HCT116 (cell line): ENCODE data around the gene SLC44A3. TPM values are rescaled to one million over a fixed set of nuclear protein-coding genes. Genes with fewer than 3 reads are reported as not detected.

Experiments
- ATAC-seq: fragments of 200-7000 bp; cut with Tn5 transposase; 2 replicates; pipeline ENCODE4 v1.9.1; 2020; ENCODE audit warnings: mild to moderate bottlenecking, moderate library complexity
- BruUV-seq: library from RNA; stranded (reverse); fragments of 400-500 nt; replicated peaks from 2 replicates; lab custom pipeline; 2021; lab: Mats Ljungman, UMichigan
- CTCF ChIA-PET: fragments of 300-600 bp; sonication (Branson Sonifier 250); formaldehyde crosslinking; loops from one replicate; lab custom pipeline; 2021; ENCODE audit warnings: antibody characterized with exemption; lab: Charles Lee
- POLR2A ChIA-PET: fragments of 300-600, 350-600 bp; sonication (Branson Sonifier 250); formaldehyde crosslinking; loops from one replicate; lab custom pipeline; 2021; ENCODE audit warnings: antibody characterized with exemption; lab: Charles Lee
- RAD21 ChIA-PET, 2 experiments: fragments of 300-600 bp; sonication (Branson Sonifier 250); formaldehyde crosslinking; loops; one replicate each; lab custom pipeline; 2023; ENCODE audit warnings: low total read pairs in 2 of 2; ENCODE audit not compliant: uncharacterized antibody in 2 of 2, unreplicated experiment in 2 of 2, low non-redundant PET in 1 of 2; lab: Charles Lee
- DNase-seq: peaks from one replicate; pipeline ENCODE4 v3.0.0-alpha.2; 2010; ENCODE audit warnings: low read depth, low spot score
- H2AFZ ChIP-seq: fragments of 200-600 bp; shearing (Covaris generic), sonication (generic); 2 replicates; pipeline ENCODE4 v1.6.1; 2017; ENCODE audit warnings: low read depth, mixed run types, mixed read lengths, antibody characterized with exemption, low read length; ENCODE audit not compliant: poor library complexity, severe bottlenecking
- H3K27ac ChIP-seq: 2 replicates; pipeline ENCODE4 v1.5.1; 2012; ENCODE audit warnings: low read depth, low read length
- H3K27me3 ChIP-seq: fragments of 200-600 bp; sonication (generic); 2 replicates; pipeline ENCODE4 v1.6.1; 2016; ENCODE audit warnings: mixed run types, low read length, mixed read lengths; ENCODE audit not compliant: insufficient read depth
- H3K36me3 ChIP-seq, 2 experiments: fragments of 200-500 bp in 1 of 2; fragments of 200-600 bp in 1 of 2; sonication (Bioruptor generic) in 1 of 2; sonication (generic) in 1 of 2; 2 replicates each; pipeline versions ENCODE4 v1.5.1 to v1.6.1; 2014 to 2016; ENCODE audit warnings: low read length in 2 of 2, inconsistent platforms in 1 of 2, mixed read lengths in 1 of 2, mixed run types in 1 of 2; ENCODE audit not compliant: insufficient read depth in 2 of 2, control insufficient read depth in 1 of 2
- H3K4me1 ChIP-seq, 2 experiments: fragments of 200-600 bp in 1 of 2; sonication (generic) in 1 of 2; 2 replicates each; pipeline versions ENCODE4 v1.5.1 to v1.6.1; 2012 to 2017; ENCODE audit warnings: low read length in 2 of 2, inconsistent platforms in 1 of 2, mild to moderate bottlenecking in 1 of 2, mixed read lengths in 1 of 2, mixed run types in 1 of 2, moderate library complexity in 1 of 2; ENCODE audit not compliant: insufficient read depth in 2 of 2, control insufficient read depth in 1 of 2
- H3K4me2 ChIP-seq: fragments of 200-600 bp; sonication (generic); 2 replicates; pipeline ENCODE4 v1.6.1; 2017; ENCODE audit warnings: mixed run types, low read length, mixed read lengths
- H3K4me3 ChIP-seq, 2 experiments: fragments of 200-600 bp in 1 of 2; sonication (generic) in 1 of 2; replicated peaks in 1 of 2; 2 replicates each; pipeline ENCODE4 v1.5.1; 2011 to 2016; ENCODE audit warnings: low read length in 2 of 2, control low read depth in 1 of 2, low read depth in 1 of 2, mild to moderate bottlenecking in 1 of 2, mixed read lengths in 1 of 2, mixed run types in 1 of 2
- H3K79me2 ChIP-seq: fragments of 200-600 bp; sonication (generic); 2 replicates; pipeline ENCODE4 v1.6.1; 2017; ENCODE audit warnings: mild to moderate bottlenecking, mixed run types, low read length, moderate library complexity, mixed read lengths; ENCODE audit not compliant: insufficient read depth
- H3K9ac ChIP-seq: fragments of 200-600 bp; sonication (generic); 2 replicates; pipeline ENCODE4 v1.6.1; 2016; ENCODE audit warnings: low read length, mixed read lengths
- H3K9me2 ChIP-seq: fragments of 200-600 bp; sonication (generic), shearing (Covaris generic); 2 replicates; pipeline ENCODE4 v1.6.1; 2017; ENCODE audit warnings: mixed run types, mild to moderate bottlenecking, moderate library complexity; ENCODE audit not compliant: insufficient read depth
- H3K9me3 ChIP-seq, 2 experiments: fragments of 200-500 bp in 1 of 2; fragments of 200-600 bp in 1 of 2; sonication (Bioruptor generic) in 1 of 2; sonication (generic) in 1 of 2; 2 replicates each; pipeline ENCODE4 v1.6.1; 2014 to 2017; ENCODE audit warnings: low read length in 2 of 2, mixed read lengths in 2 of 2, inconsistent platforms in 1 of 2, low read depth in 1 of 2, mild to moderate bottlenecking in 1 of 2, mixed run types in 1 of 2, moderate library complexity in 1 of 2; ENCODE audit not compliant: control insufficient read depth in 1 of 2, insufficient read depth in 1 of 2
- H4K20me1 ChIP-seq: fragments of 200-600 bp; sonication (generic), shearing (Covaris generic); 2 replicates; pipeline ENCODE4 v1.6.1; 2017; ENCODE audit warnings: mixed run types, mild to moderate bottlenecking, moderate library complexity; ENCODE audit not compliant: insufficient read depth
- ATF3 ChIP-seq: IDR thresholded peaks from 2 replicates; pipeline ENCODE4 v1.6.1; 2012
- CBX3 ChIP-seq: IDR thresholded peaks from 2 replicates; pipeline ENCODE4 v1.6.1; 2012; ENCODE audit warnings: low read depth
- CEBPB ChIP-seq: IDR thresholded peaks from 2 replicates; pipeline ENCODE4 v1.6.1; 2012; ENCODE audit warnings: low read depth
- CTCF ChIP-seq, 3 experiments: fragments of 200-600 bp in 1 of 3; sonication (generic) in 1 of 3; IDR thresholded peaks in 2 of 3; conservative IDR thresholded peaks in 1 of 3; 2 replicates each; pipeline ENCODE4 v1.5.1; 2012 to 2017; ENCODE audit warnings: low read depth in 2 of 3, low read length in 2 of 3, antibody characterized with exemption in 1 of 3, borderline replicate concordance in 1 of 3, control low read depth in 1 of 3, mild to moderate bottlenecking in 1 of 3, mixed read lengths in 1 of 3, mixed run types in 1 of 3, moderate library complexity in 1 of 3; ENCODE audit not compliant: insufficient read depth in 1 of 3
- ELF1 ChIP-seq: IDR thresholded peaks from 2 replicates; pipeline ENCODE4 v1.6.1; 2012; ENCODE audit warnings: low read depth, borderline replicate concordance
- EZH2 ChIP-seq: fragments of 200-600 bp; sonication (generic); IDR thresholded peaks from 2 replicates; pipeline ENCODE4 v1.6.1; 2017; ENCODE audit warnings: antibody characterized with exemption, mixed run types
- EZH2phosphoT487 ChIP-seq: fragments of 200-600 bp; IDR thresholded peaks from 2 replicates; pipeline ENCODE4 v1.6.1; 2018; ENCODE audit warnings: antibody characterized with exemption, borderline replicate concordance
- FOSL1 ChIP-seq: IDR thresholded peaks from 2 replicates; pipeline ENCODE4 v1.6.1; 2012; ENCODE audit warnings: low read depth
- JUND ChIP-seq: IDR thresholded peaks from 2 replicates; pipeline ENCODE4 v1.6.1; 2012
- MAX ChIP-seq: IDR thresholded peaks from 2 replicates; pipeline ENCODE4 v1.6.1; 2012
- RAD21 ChIP-seq: IDR thresholded peaks from 2 replicates; pipeline ENCODE4 v1.6.1; 2012; ENCODE audit warnings: low read depth, mild to moderate bottlenecking
- SP1 ChIP-seq: IDR thresholded peaks from 2 replicates; pipeline ENCODE4 v1.6.1; 2012; ENCODE audit warnings: low read depth
- SRF ChIP-seq: IDR thresholded peaks from 2 replicates; pipeline ENCODE4 v1.6.1; 2012; ENCODE audit warnings: low read depth
- TCF7L2 ChIP-seq: IDR thresholded peaks from 2 replicates; pipeline ENCODE4 v1.7.0; 2011; ENCODE audit warnings: borderline replicate concordance, inconsistent platforms; ENCODE audit not compliant: insufficient read depth, insufficient read length; ENCODE audit errors: extremely low read depth
- ZBTB33 ChIP-seq: IDR thresholded peaks from 2 replicates; pipeline ENCODE4 v1.6.1; 2011; ENCODE audit warnings: mild to moderate bottlenecking, low read length, moderate library complexity; ENCODE audit not compliant: insufficient replicate concordance; ENCODE audit errors: extremely low read depth
- intact Hi-C: fragments of 100-400 bp; cut with micrococcal nuclease; formaldehyde crosslinking; loops from 2 replicates; pipeline ENCODE4 v1.10.0; 2022
- total RNA-seq: library from RNA; stranded (reverse); gene quantifications from one replicate; pipeline ENCODE4 v1.2.1, GENCODE V29; 2021; ENCODE audit not compliant: unreplicated experiment

The SLC44A3 gene
- total RNA-seq, 1 experiment from 2014 or later, result 9.6 TPM

DNA sequence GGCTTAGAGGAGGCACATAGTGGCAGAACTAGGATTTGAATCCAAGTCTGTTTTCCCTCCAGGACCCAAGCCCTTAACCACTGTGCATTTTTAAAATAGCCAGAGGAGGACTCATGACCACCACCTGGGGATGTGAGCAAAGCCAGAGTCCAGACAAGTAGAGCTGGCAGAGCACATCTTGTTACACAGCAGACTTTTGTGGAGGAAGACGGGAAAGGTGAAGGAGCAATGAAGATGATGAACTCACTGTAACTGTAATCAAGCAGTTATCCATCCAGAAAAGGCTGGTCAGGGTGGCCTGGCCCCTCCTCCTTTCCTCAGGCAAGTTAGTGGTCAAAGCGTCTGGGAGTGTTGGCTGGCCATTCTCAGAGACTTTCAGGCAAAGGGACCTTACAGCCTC is 50.9 kb downstream of the SLC44A3 start:
- H3K27ac ChIP-seq, result no peak overlapping the region
- peaks cover 5 to 15% of the 10 kb centered on the region in 2 experiments; a peak in 1 of 4 replicates for H3K4me1 ChIP-seq
- no peaks in the 10 kb centered on the region for H3K36me3 ChIP-seq
- no TSS peak for BruUV-seq
- H3K9ac ChIP-seq, result no peak overlapping the region
- H3K79me2 ChIP-seq, result no peaks in the 10 kb centered on the region
- TF ChIP-seq EZH2 (no peak), MAX (no peak), CBX3 (no peak), ATF3 (no peak), SP1 (no peak), RAD21 (no peak), JUND (no peak), SRF (no peak), CEBPB (no peak)
- ChIA-PET CTCF (no interaction called here), RAD21 (no interaction called here), POLR2A (no interaction called here)
- no peaks in the 10 kb centered on the region for H3K27me3 ChIP-seq
- H3K9me3 ChIP-seq, result no peaks in the 10 kb centered on the region
- H3K9me2 ChIP-seq, result no peaks in the 10 kb centered on the region
- no peak for DNase-seq
- intact Hi-C loops, result no loop called here
- H3K4me2 ChIP-seq, result no peak overlapping the region
- H4K20me1 ChIP-seq, result no peaks in the 10 kb centered on the region
- no peak overlapping the region for H3K4me3 ChIP-seq
- no peak overlapping the region for H2AFZ ChIP-seq
- no peak for ATAC-seq

DNA sequence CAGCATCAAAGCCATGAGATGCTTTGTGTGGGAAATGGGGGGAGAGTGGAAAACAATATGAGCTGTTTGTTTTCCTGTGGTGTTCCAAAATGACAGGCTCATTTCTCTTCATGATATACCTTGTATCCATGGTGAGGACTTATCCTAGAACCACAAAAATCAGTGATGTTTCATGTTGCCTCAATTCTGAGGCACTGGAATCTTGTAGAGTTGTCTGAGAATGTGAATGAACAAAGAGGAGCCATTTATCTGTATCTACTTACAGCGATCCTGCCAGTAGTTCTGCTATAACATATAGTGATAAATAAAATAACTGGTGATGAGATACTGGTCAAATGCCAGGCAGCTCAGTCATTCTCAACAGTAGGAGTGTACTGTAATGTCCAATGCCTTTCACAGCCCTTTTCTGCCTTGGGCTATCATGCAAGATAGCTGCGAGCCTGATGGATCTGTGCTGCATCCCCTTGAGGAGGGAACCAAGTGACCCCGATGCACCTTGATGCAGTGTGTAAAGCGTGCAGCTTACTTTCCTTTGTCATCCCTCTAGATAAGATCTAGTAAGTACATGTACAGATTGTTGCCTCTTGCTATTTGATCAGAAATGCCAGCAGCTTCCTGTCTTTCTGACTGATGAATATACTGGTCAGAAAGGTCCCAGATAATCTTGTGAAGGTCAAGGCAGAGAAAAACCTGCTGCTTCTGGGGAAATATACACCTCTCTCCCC is 52.8 kb downstream of the SLC44A3 start:
- Histone ChIP-seq H3K4me1 (peaks cover 0 to 16% of the 10 kb centered on the region in 2 experiments; a peak in 1 of 4 replicates), H3K36me3 (no peaks in the 10 kb centered on the region), H3K9me2 (no peaks in the 10 kb centered on the region), H3K27me3 (no peaks in the 10 kb centered on the region), H4K20me1 (no peaks in the 10 kb centered on the region), H3K4me3 (no peak overlapping the region), H3K9me3 (no peaks in the 10 kb centered on the region), H2AFZ (no peak overlapping the region), H3K79me2 (no peaks in the 10 kb centered on the region), H3K4me2 (no peak overlapping the region), H3K9ac (no peak overlapping the region), H3K27ac (no peak overlapping the region)
- ChIA-PET CTCF (interaction anchor here (0.8 to 2.2 kb wide), 3 partner anchors 9 to 168 kb away, joined by 3 to 7 read pairs (median 3); no protein-coding TSS in a partner anchor), POLR2A (no interaction called here), RAD21 (interaction anchor here in 1 of 2 experiments (0.6 kb wide), 1 partner anchor 169 kb away, joined by 3 read pairs; no protein-coding TSS in a partner anchor)
- BruUV-seq, result no TSS peak
- DNase-seq (no peak), ATAC-seq (no peak)
- intact Hi-C loops, result no loop called here
- no peak for TF ChIP-seq EZH2phosphoT487
- no peak for TF ChIP-seq ELF1
- no peak for TF ChIP-seq CTCF (IDR thresholded peaks at IDR 0.05 in 2 of 3, conservative IDR thresholded peaks at IDR 0.05 in 1 of 3; ENCODE audit: borderline replicate concordance in 1 of 3, insufficient read depth in 1 of 3, low read depth in 2 of 3, low read length in 2 of 3)
- TF ChIP-seq ZBTB33, result no peak
- no peak for TF ChIP-seq JUND
- no peak for TF ChIP-seq RAD21
- no peak for TF ChIP-seq FOSL1
- TF ChIP-seq MAX, result no peak
- no peak for TF ChIP-seq CBX3
- no peak for TF ChIP-seq SRF
- no peak for TF ChIP-seq TCF7L2
- no peak for TF ChIP-seq CEBPB
